ENCODE data around the gene POR. TPM values are rescaled to one million over a fixed set of nuclear protein-coding genes. Genes with fewer than 3 reads are reported as not detected.
"Not testable (repeated sequence)": the region's sequence is repeated elsewhere in the genome, so short reads cannot be mapped to it uniquely, and the experiment has no call there.

POR gene
- total RNA-seq, 1 donor, result 73.1 TPM

GRCh38 chr7:75889826-75890225 lies 25.1 kb upstream of the POR start:
- Histone ChIP-seq H3K9me3 (ENCODE audit: low read depth, low read length) (no peaks in the 10 kb centered on the region), H3K4me3 (ENCODE audit: insufficient read depth, low read length) (no peak overlapping the region), H4K20me1 (ENCODE audit: insufficient read depth, low read length) (peaks cover 16% of the 10 kb centered on the region), H3K4me1 (ENCODE audit: insufficient read depth, low read length) (peaks cover 7% of the 10 kb centered on the region), H3K36me3 (ENCODE audit: insufficient read depth, low read length) (peaks cover 16% of the 10 kb centered on the region), H3K4me2 (ENCODE audit: insufficient read depth, low read length) (no peak overlapping the region), H3K27ac (ENCODE audit: low read depth, low read length) (peak overlapping the region; percentile 63), H3K79me2 (ENCODE audit: insufficient read depth, low read length) (no peaks in the 10 kb centered on the region), H2AFZ (ENCODE audit: low read length) (no peak overlapping the region), H3K27me3 (ENCODE audit: insufficient read depth, low read length) (no peaks in the 10 kb centered on the region)
- DNase-seq (ENCODE audit: insufficient read length, low spot score, missing footprints), result peak; percentile 88
- TF ChIP-seq CTCF (IDR thresholded peaks at IDR 0.05; ENCODE audit: extremely low read depth, low read depth, low read length), result no peak

- not testable (repeated sequence) for H3K27me3 ChIP-seq (ENCODE audit: insufficient read depth, low read length); H3K79me2 ChIP-seq (ENCODE audit: insufficient read depth, low read length); DNase-seq (ENCODE audit: insufficient read length, low spot score, missing footprints); H3K4me2 ChIP-seq (ENCODE audit: insufficient read depth, low read length); H2AFZ ChIP-seq (ENCODE audit: low read length); H3K4me1 ChIP-seq (ENCODE audit: insufficient read depth, low read length); H3K36me3 ChIP-seq (ENCODE audit: insufficient read depth, low read length); H3K4me3 ChIP-seq (ENCODE audit: insufficient read depth, low read length); H3K27ac ChIP-seq (ENCODE audit: low read depth, low read length); H3K9me3 ChIP-seq (ENCODE audit: low read depth, low read length)
- H4K20me1 ChIP-seq (ENCODE audit: insufficient read depth, low read length), result peaks cover 16% of the 10 kb centered on the region
Observed at GRCh38 chr7:75891237-75891636, 23.7 kb upstream of the POR start.

- Histone ChIP-seq H3K36me3 (ENCODE audit: insufficient read depth, low read length) (peaks cover 5% of the 10 kb centered on the region), H3K4me3 (ENCODE audit: insufficient read depth, low read length) (no peak overlapping the region), H3K4me2 (ENCODE audit: insufficient read depth, low read length) (no peak overlapping the region), H3K9me3 (ENCODE audit: low read depth, low read length) (no peaks in the 10 kb centered on the region), H3K27ac (ENCODE audit: low read depth, low read length) (no peak overlapping the region), H2AFZ (ENCODE audit: low read length) (no peak overlapping the region), H4K20me1 (ENCODE audit: insufficient read depth, low read length) (peaks cover 14% of the 10 kb centered on the region), H3K27me3 (ENCODE audit: insufficient read depth, low read length) (no peaks in the 10 kb centered on the region), H3K4me1 (ENCODE audit: insufficient read depth, low read length) (peaks cover 7% of the 10 kb centered on the region), H3K79me2 (ENCODE audit: insufficient read depth, low read length) (no peaks in the 10 kb centered on the region)
- TF ChIP-seq CTCF (IDR thresholded peaks at IDR 0.05; ENCODE audit: extremely low read depth, low read depth, low read length), result no peak
- no peak for DNase-seq (ENCODE audit: insufficient read length, low spot score, missing footprints)
Observed at GRCh38 chr7:75891815-75892411, 23.0 kb upstream of the POR start.

- no peak for TF ChIP-seq CTCF (IDR thresholded peaks at IDR 0.05; ENCODE audit: extremely low read depth, low read depth, low read length)
- peak overlapping the region; percentile 10 for H2AFZ ChIP-seq (ENCODE audit: low read length)
- H3K9me3 ChIP-seq (ENCODE audit: low read depth, low read length), result no peaks in the 10 kb centered on the region
- peaks cover 5% of the 10 kb centered on the region for H3K36me3 ChIP-seq (ENCODE audit: insufficient read depth, low read length)
- no peak overlapping the region for H3K4me2 ChIP-seq (ENCODE audit: insufficient read depth, low read length)
- no peaks in the 10 kb centered on the region for H3K27me3 ChIP-seq (ENCODE audit: insufficient read depth, low read length)
- H3K27ac ChIP-seq (ENCODE audit: low read depth, low read length), result no peak overlapping the region
- H3K4me1 ChIP-seq (ENCODE audit: insufficient read depth, low read length), result peaks cover 10% of the 10 kb centered on the region
- H4K20me1 ChIP-seq (ENCODE audit: insufficient read depth, low read length), result peaks cover 11% of the 10 kb centered on the region
- no peak overlapping the region for H3K4me3 ChIP-seq (ENCODE audit: insufficient read depth, low read length)
- no peaks in the 10 kb centered on the region for H3K79me2 ChIP-seq (ENCODE audit: insufficient read depth, low read length)
- no peak for DNase-seq (ENCODE audit: insufficient read length, low spot score, missing footprints)
Observed at GRCh38 chr7:75892634-75893272, 22.2 kb upstream of the POR start.

All from osteoblast (primary cell).